ENCODE measurements around the gene AKR7A2.

AKR7A2 gene

GRCh38 chr1:19347533-19348172, 35.7 kb upstream of the AKR7A2 start:
- WGBS, 2 donors (ENCODE audit: extremely low coverage in 2 of 2, insufficient read length in 2 of 2, insufficient replicate concordance in 1 of 2) = no CpG with 5 or more reads among the region's 14 CpGs

GRCh38 chr1:19346026-19346425, 34.1 kb upstream of the AKR7A2 start:
- Histone ChIP-seq H4K91ac (ENCODE audit: low read depth, low read length, poor library complexity) (no peak overlapping the region), H2BK12ac (ENCODE audit: low read length) (no peak overlapping the region), H2BK15ac (ENCODE audit: low read length) (no peak overlapping the region), H2BK5ac (ENCODE audit: low read length) (no peak overlapping the region), H3K4me3 (ENCODE audit: low read length in 2 of 2) (no peak overlapping the region), H3K9ac (ENCODE audit: low read depth, low read length, poor library complexity) (no peak overlapping the region), H3K27me3 (ENCODE audit: control insufficient read depth in 3 of 3, insufficient read depth in 3 of 3, low read depth in 1 of 3, low read length in 3 of 3) (no peaks in the 10 kb centered on the region), H3K4me2 (ENCODE audit: insufficient read depth, low read length, poor library complexity, severe bottlenecking) (no peak overlapping the region), H3K23ac (ENCODE audit: low read depth, low read length, poor library complexity) (no peak overlapping the region), H3K18ac (ENCODE audit: low read length) (no peak overlapping the region), H2AK5ac (ENCODE audit: low read depth, low read length) (no peak overlapping the region), H2AFZ (ENCODE audit: low read length) (no peak overlapping the region), H3K27ac (replicated peaks; ENCODE audit: low read length) (no peak overlapping the region), H3K9me3 (replicated peaks in 1 of 2; ENCODE audit: control insufficient read depth in 2 of 2, insufficient read depth in 1 of 2, low read depth in 1 of 2, low read length in 2 of 2) (no peaks in the 10 kb centered on the region), H2BK120ac (ENCODE audit: low read depth, low read length) (no peak overlapping the region), H3K4ac (ENCODE audit: low read length) (no peak overlapping the region), H3K79me1 (ENCODE audit: low read depth, low read length) (peaks cover 2% of the 10 kb centered on the region), H3K14ac (ENCODE audit: low read length) (no peak overlapping the region), H3K4me1 (ENCODE audit: control insufficient read depth in 2 of 2, insufficient read depth in 1 of 2, low read depth in 1 of 2, low read length in 2 of 2) (peaks cover 0 to 2% of the 10 kb centered on the region in 2 donors), H4K8ac (ENCODE audit: low read depth, low read length) (no peak overlapping the region), H3K36me3 (replicated peaks in 1 of 2; ENCODE audit: control insufficient read depth in 2 of 2, insufficient read depth in 2 of 2, low read length in 2 of 2) (peaks cover 35 to 70% of the 10 kb centered on the region in 2 donors)
- no peak for DNase-seq (ENCODE audit: low spot score)
- WGBS, 2 donors (ENCODE audit: extremely low coverage in 2 of 2, insufficient read length in 2 of 2, insufficient replicate concordance in 1 of 2) = no CpG with 5 or more reads among the region's 6 CpGs

More at GRCh38 chr1:19347533-19348172, 35.7 kb upstream of the AKR7A2 start:
- Histone ChIP-seq H2BK15ac (ENCODE audit: low read length) (no peak overlapping the region), H3K23ac (ENCODE audit: low read depth, low read length, poor library complexity) (no peak overlapping the region), H3K4me1 (ENCODE audit: control insufficient read depth in 2 of 2, insufficient read depth in 1 of 2, low read depth in 1 of 2, low read length in 2 of 2) (no peaks in the 10 kb centered on the region), H3K4ac (ENCODE audit: low read length) (no peak overlapping the region), H4K8ac (ENCODE audit: low read depth, low read length) (no peak overlapping the region), H3K79me1 (ENCODE audit: low read depth, low read length) (peaks cover 2% of the 10 kb centered on the region), H2AFZ (ENCODE audit: low read length) (no peak overlapping the region), H3K4me2 (ENCODE audit: insufficient read depth, low read length, poor library complexity, severe bottlenecking) (no peak overlapping the region), H4K91ac (ENCODE audit: low read depth, low read length, poor library complexity) (no peak overlapping the region), H2BK5ac (ENCODE audit: low read length) (no peak overlapping the region), H3K27ac (replicated peaks; ENCODE audit: low read length) (no peak overlapping the region), H2AK5ac (ENCODE audit: low read depth, low read length) (no peak overlapping the region), H2BK120ac (ENCODE audit: low read depth, low read length) (no peak overlapping the region), H3K9me3 (replicated peaks in 1 of 2; ENCODE audit: control insufficient read depth in 2 of 2, insufficient read depth in 1 of 2, low read depth in 1 of 2, low read length in 2 of 2) (no peaks in the 10 kb centered on the region), H3K36me3 (replicated peaks in 1 of 2; ENCODE audit: control insufficient read depth in 2 of 2, insufficient read depth in 2 of 2, low read length in 2 of 2) (peaks cover 35 to 77% of the 10 kb centered on the region in 2 donors), H3K14ac (ENCODE audit: low read length) (no peak overlapping the region), H2BK12ac (ENCODE audit: low read length) (no peak overlapping the region), H3K27me3 (ENCODE audit: control insufficient read depth in 3 of 3, insufficient read depth in 3 of 3, low read depth in 1 of 3, low read length in 3 of 3) (no peaks in the 10 kb centered on the region), H3K18ac (ENCODE audit: low read length) (no peak overlapping the region), H3K4me3 (ENCODE audit: low read length in 2 of 2) (no peak overlapping the region), H3K9ac (ENCODE audit: low read depth, low read length, poor library complexity) (no peak overlapping the region)
- no peak for DNase-seq (ENCODE audit: low spot score)

- no peaks in the 10 kb centered on the region for H3K27me3 ChIP-seq (ENCODE audit: control insufficient read depth in 3 of 3, insufficient read depth in 3 of 3, low read depth in 1 of 3, low read length in 3 of 3)
- H3K9ac ChIP-seq (ENCODE audit: low read depth, low read length, poor library complexity) = peak overlapping the region; percentile 50
- H4K91ac ChIP-seq (ENCODE audit: low read depth, low read length, poor library complexity) = no peak overlapping the region
- H3K4me1 ChIP-seq (ENCODE audit: control insufficient read depth in 2 of 2, insufficient read depth in 1 of 2, low read depth in 1 of 2, low read length in 2 of 2) = peaks cover 0 to 2% of the 10 kb centered on the region in 2 donors
- no peak overlapping the region for H2BK15ac ChIP-seq (ENCODE audit: low read length)
- no peak overlapping the region for H3K23ac ChIP-seq (ENCODE audit: low read depth, low read length, poor library complexity)
- H2BK120ac ChIP-seq (ENCODE audit: low read depth, low read length) = no peak overlapping the region
- WGBS, 2 donors (ENCODE audit: extremely low coverage in 2 of 2, insufficient read length in 2 of 2, insufficient replicate concordance in 1 of 2) = no CpG with 5 or more reads among the region's 8 CpGs
- peaks cover 38 to 73% of the 10 kb centered on the region in 2 donors for H3K36me3 ChIP-seq (replicated peaks in 1 of 2; ENCODE audit: control insufficient read depth in 2 of 2, insufficient read depth in 2 of 2, low read length in 2 of 2)
- H3K27ac ChIP-seq (replicated peaks; ENCODE audit: low read length) = peak overlapping the region; percentile 15
- H2BK12ac ChIP-seq (ENCODE audit: low read length) = no peak overlapping the region
- H4K8ac ChIP-seq (ENCODE audit: low read depth, low read length) = no peak overlapping the region
- H3K9me3 ChIP-seq (replicated peaks in 1 of 2; ENCODE audit: control insufficient read depth in 2 of 2, insufficient read depth in 1 of 2, low read depth in 1 of 2, low read length in 2 of 2) = no peaks in the 10 kb centered on the region
- no peak overlapping the region for H3K14ac ChIP-seq (ENCODE audit: low read length)
- H2BK5ac ChIP-seq (ENCODE audit: low read length) = no peak overlapping the region
- DNase-seq (ENCODE audit: low spot score) = no peak
- no peak overlapping the region for H2AK5ac ChIP-seq (ENCODE audit: low read depth, low read length)
- H3K4me2 ChIP-seq (ENCODE audit: insufficient read depth, low read length, poor library complexity, severe bottlenecking) = no peak overlapping the region
- H3K18ac ChIP-seq (ENCODE audit: low read length) = no peak overlapping the region
- H2AFZ ChIP-seq (ENCODE audit: low read length) = no peak overlapping the region
- H3K79me1 ChIP-seq (ENCODE audit: low read depth, low read length) = peaks cover 2% of the 10 kb centered on the region
- no peak overlapping the region for H3K4ac ChIP-seq (ENCODE audit: low read length)
- no peak overlapping the region for H3K4me3 ChIP-seq (ENCODE audit: low read length in 2 of 2)
Measured at GRCh38 chr1:19345391-19345790, 33.4 kb upstream of the AKR7A2 start.

- peak overlapping the region; percentile 54 for H3K18ac ChIP-seq (ENCODE audit: low read length)
- peaks cover 2% of the 10 kb centered on the region for H3K79me1 ChIP-seq (ENCODE audit: low read depth, low read length)
- H3K4me2 ChIP-seq (ENCODE audit: insufficient read depth, low read length, poor library complexity, severe bottlenecking) = no peak overlapping the region
- H3K4me3 ChIP-seq (ENCODE audit: low read length in 2 of 2) = no peak overlapping the region
- peaks cover 35 to 73% of the 10 kb centered on the region in 2 donors for H3K36me3 ChIP-seq (replicated peaks in 1 of 2; ENCODE audit: control insufficient read depth in 2 of 2, insufficient read depth in 2 of 2, low read length in 2 of 2)
- H3K4me1 ChIP-seq (ENCODE audit: control insufficient read depth in 2 of 2, insufficient read depth in 1 of 2, low read depth in 1 of 2, low read length in 2 of 2) = peaks cover under 1 to 2% of the 10 kb centered on the region in 2 donors
- H3K27me3 ChIP-seq (ENCODE audit: control insufficient read depth in 3 of 3, insufficient read depth in 3 of 3, low read depth in 1 of 3, low read length in 3 of 3) = no peaks in the 10 kb centered on the region
- H3K23ac ChIP-seq (ENCODE audit: low read depth, low read length, poor library complexity) = no peak overlapping the region
- H2BK15ac ChIP-seq (ENCODE audit: low read length) = no peak overlapping the region
- H3K14ac ChIP-seq (ENCODE audit: low read length) = no peak overlapping the region
- H3K9ac ChIP-seq (ENCODE audit: low read depth, low read length, poor library complexity) = no peak overlapping the region
- no CpG with 5 or more reads among the region's 11 CpGs for WGBS, 2 donors (ENCODE audit: extremely low coverage in 2 of 2, insufficient read length in 2 of 2, insufficient replicate concordance in 1 of 2)
- no peak overlapping the region for H4K91ac ChIP-seq (ENCODE audit: low read depth, low read length, poor library complexity)
- no peak overlapping the region for H2AK5ac ChIP-seq (ENCODE audit: low read depth, low read length)
- DNase-seq (ENCODE audit: low spot score) = no peak
- no peak overlapping the region for H3K4ac ChIP-seq (ENCODE audit: low read length)
- no peak overlapping the region for H2BK5ac ChIP-seq (ENCODE audit: low read length)
- H2BK12ac ChIP-seq (ENCODE audit: low read length) = peak overlapping the region; percentile 23
- no peaks in the 10 kb centered on the region for H3K9me3 ChIP-seq (replicated peaks in 1 of 2; ENCODE audit: control insufficient read depth in 2 of 2, insufficient read depth in 1 of 2, low read depth in 1 of 2, low read length in 2 of 2)
- no peak overlapping the region for H2AFZ ChIP-seq (ENCODE audit: low read length)
- H2BK120ac ChIP-seq (ENCODE audit: low read depth, low read length) = no peak overlapping the region
- H4K8ac ChIP-seq (ENCODE audit: low read depth, low read length) = no peak overlapping the region
- H3K27ac ChIP-seq (replicated peaks; ENCODE audit: low read length) = peak overlapping the region; percentile 15
Measured at GRCh38 chr1:19344831-19345230, 32.9 kb upstream of the AKR7A2 start.
